Measurements from ENCODE around the gene PDE6G.

DNA sequence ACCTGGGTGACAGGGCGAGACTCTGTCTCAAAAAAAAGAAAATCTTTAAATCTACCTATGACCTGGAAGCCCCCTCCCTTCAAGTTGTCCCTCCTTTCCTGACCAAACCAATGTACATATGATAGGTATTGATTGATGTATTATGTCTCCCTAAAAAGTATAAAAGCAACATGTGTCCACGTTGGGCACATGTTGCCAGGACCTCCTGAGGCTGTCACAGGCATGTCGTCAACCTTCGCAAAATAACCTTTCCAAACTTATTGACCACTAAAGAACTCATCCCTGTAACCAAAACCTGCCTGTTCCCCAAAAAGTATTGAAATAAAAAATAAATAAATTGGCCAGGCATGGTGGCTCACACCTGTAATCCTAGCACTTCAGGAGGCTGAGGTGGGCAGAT lies 5.7 kb upstream of the PDE6G start:
- no peak for TF ChIP-seq POLR2AphosphoS5 (IDR thresholded peaks at IDR 0.05; ENCODE audit: low read depth, low read length)
- TF ChIP-seq SIN3A (IDR thresholded peaks at IDR 0.05; ENCODE audit: borderline replicate concordance, insufficient read depth, low read length), result no peak

Data from PFSK-1 (cell line).